Measurements from ENCODE around the gene FOXA1.

FOXA1 gene
- 0 reads per million in 2 donors for total RNA-seq

DNA sequence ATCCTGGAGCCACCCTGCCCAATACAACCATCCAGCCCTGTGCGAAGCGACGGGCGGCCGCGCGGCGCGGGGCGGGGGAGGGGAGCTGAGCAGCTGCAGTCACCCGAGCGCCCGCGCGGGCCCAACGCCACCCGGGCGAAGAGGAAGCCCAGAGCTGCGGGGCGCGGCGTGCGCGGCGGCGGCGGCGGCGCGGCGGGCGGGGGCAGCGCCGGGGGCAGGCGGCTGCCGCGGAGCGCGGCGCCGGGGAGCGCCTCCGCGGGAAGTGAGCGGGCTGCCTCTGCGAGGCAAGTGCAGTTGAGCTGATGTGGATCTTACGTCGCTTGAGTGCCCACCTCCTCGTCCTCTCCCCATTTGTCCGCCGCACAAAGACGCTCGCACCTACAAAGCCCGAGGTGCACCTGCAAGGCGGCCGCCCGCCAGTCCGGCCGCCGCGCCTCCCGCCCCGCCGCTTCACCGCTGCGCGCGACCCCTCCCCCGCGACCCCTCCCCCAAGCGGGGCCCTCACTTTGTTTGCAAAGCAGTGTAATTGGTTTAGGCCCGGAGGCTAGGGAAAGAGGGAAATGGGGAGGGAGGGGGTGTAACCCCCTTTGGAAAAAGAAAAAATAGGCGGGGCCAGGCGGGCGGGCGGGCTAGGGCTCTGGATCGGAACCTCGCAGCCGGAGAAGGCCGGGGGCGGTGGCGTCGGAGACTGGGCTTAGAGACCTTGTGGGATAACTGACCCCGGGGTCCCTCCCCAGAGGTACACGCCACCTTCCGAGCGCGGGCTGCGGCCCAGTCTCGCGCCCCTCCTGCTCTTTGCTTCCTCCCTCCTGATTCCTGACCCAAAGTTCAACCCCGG is at the start of gene FOXA1, which contains the start of gene TTC6:
FOXA1 (minus strand) TSS at position 279 of the 838 bp plus-strand sequence; CDS start at position 2, 277 bp downstream.
TTC6 (plus strand) TSS at position 659 of the 838 bp plus-strand sequence. CDS start 26,436 bp downstream, outside the sequence.
- no peak for DNase-seq

DNA sequence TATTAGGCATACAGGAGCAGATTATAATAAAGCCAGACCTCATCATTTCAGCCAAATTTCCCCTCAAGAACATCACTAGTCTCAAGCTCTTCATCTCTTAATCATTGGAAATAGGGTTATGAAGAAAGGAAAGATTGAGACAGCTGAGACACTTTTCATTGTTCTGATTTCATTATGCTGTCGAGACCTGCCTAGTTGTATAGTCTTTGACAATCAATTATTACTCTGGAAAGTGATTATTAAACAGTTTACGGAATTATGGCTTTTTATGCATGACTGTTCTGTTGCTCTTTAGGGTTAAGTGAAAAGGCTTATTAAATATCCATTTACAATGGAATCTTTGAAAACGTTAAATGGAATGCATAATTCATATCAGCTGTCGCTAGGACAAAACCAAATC is 48.7 kb upstream of the FOXA1 start:
- DNase-seq: no peak

DNA sequence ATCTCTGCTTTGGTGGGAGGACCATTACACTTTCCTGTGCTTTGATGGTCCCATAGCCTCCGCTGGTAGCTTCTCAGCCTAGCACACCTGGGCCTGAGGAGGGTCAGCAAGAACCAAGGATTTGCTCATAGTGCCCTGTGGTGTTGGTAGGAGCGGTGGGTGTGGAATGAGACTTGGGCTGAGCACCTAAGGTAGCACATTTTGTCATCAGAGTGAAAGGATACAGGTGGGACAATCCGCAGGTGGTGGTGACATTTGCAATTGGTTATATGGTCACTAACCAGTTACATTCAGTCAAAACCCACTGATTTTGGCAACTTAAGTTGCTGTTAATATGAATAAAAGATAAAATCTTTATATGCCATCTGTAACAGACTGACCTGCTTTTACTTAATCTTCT is 47.1 kb upstream of the FOXA1 start:
- DNase-seq: no peak

GRCh38 chr14:37641117-37641516 is 46.1 kb upstream of the FOXA1 start:
- no peak for DNase-seq

GRCh38 chr14:37638599-37638998 is 43.5 kb upstream of the FOXA1 start:
- DNase-seq: no peak

DNA sequence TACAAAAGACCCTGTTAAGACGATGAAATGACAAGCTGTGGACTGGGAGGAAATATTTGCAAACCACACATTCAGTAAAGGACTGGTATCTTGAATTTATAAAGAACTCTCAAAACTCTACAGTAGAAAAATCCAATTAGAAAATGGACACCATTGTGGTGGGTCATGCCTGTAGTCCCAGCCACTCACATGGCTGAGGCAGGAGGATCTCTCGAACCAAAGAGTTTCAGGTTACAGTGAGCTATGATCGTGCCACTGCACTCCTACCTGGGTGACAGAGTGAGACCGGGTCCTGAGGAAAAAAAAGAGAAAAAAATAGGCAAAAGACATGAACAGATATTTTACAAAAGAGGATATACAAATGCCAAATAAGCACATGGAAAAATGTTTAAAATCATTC is 42.3 kb upstream of the FOXA1 start:
- DNase-seq: no peak

DNA sequence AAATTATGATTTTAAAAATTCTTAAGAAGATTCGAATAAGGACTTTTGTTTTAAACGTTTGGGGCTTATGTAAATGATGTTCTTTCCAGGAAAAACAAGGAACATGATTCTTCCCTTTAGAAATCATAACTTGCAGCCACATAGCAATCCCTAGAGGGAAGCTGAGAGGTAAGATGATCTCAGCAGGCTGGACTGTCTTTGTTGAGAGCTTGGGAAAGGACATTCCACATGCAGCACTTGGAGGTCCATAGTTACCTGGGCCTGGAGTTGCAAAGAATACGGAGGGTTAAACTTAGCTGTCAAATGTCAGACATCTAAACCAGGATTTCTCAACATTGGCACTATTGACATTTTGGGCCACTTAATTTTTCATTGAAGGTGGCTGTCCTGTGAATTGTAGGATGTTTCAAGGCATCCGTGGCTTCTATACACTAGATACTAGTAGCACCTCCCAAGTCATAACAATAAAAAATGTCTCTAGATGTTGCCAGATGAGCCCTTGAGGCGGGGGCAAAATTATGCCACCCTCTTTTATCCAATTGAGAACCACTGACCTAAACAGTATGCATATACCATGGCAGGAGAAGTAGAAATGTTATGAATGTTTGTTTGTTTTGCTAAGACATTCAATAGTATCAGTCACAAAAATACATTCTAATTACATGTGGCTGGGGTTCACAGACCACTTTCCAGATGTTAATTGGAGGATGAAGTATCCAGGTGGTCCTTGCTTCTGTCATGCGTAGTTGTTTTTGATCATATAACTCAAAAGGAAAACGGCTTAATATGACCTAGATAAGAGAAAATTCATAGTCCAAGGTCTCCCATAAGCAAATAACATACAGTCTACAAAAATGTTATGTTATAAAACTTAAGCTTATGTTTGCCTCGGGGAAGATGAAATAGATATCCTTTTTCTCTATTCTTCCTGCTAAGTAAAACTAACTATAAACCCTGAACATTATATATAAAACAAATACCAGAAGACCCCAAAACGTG is 30.8 kb upstream of the FOXA1 start:
- DNase-seq: no peak

DNA sequence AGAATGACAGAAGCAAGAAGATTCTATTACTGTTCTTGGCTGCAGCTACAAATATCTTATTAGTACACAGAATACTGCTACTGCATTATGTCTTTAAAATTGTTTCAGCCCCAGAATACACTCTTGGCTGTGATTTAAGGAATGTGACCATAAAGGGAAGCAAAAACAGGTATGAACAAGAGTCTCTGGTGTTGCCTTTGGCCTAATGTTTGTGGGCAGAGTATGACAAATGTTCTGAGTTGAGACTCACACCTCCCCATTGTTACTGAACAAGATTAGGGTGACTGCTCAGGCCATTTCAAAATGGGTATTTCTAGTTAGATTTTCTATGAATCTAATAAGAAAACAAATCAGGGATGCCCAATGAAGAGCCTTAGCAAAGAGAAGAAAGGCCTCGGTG is 28.9 kb upstream of the FOXA1 start:
- no peak for DNase-seq

GRCh38 chr14:37623426-37623951 is 28.4 kb upstream of the FOXA1 start:
- no peak for DNase-seq

DNA sequence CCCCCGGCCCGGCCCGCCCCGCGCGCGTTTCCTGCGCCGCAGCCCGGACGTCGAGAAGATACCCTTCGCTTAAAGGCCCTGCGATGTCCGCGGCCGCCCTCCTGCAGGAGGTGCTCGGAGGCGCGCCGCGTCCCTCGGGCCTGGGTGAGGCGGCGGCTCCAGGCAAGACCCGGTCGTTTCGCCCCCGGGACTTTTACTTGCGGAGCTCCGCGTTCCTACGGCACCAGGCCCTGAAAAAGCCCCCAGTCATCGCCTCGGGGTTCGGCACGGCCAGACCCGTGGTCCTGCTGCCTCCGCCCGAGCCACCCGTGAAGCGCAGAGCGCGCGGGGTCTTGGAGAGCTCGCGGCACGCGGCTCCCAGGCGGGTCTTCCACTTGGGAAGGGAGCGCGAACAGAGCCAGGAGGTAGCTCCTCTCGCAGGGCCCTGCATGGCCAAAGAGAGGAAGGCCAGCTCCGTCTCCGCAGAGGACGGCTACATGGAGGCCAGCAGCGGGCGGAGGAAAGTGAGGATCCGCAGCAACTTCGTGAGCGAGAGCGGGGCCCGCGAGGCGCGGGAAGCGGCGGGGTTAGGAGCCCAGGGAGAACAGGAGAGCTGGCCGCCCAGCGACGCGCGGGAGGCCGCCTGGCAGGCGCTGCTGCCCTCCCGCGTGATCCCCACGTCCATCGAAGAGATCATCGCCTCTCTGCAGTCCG is 27.3 kb upstream of the FOXA1 start:
- no peak for DNase-seq

GRCh38 chr14:37620856-37621255 is 25.8 kb upstream of the FOXA1 start:
- DNase-seq: no peak

DNA sequence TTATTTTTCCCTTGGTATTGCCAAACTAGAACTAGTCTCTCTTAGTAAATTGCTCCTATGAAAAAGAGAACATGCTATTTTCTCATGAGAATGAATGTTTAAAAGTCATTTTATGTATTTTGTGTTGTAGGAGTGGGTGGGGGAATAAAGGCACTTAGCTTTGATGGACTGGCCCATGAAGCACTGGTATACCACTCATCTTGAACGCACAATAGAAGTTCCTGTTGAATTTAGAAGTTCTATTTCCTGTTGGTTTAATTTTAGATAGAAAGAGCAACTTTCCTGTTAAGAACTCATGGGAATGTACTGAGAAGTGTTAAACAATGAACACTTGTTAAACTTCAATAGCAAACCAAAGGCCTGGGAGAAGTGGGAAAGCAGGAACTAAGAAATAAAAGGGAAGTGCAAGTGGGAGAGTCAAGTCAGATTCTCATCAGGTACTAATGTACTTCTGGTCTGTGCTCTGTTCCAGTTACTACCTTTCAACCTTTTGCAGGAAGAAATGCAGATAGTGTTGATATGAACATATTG is 23.5 kb upstream of the FOXA1 start:
- no peak for DNase-seq

DNA sequence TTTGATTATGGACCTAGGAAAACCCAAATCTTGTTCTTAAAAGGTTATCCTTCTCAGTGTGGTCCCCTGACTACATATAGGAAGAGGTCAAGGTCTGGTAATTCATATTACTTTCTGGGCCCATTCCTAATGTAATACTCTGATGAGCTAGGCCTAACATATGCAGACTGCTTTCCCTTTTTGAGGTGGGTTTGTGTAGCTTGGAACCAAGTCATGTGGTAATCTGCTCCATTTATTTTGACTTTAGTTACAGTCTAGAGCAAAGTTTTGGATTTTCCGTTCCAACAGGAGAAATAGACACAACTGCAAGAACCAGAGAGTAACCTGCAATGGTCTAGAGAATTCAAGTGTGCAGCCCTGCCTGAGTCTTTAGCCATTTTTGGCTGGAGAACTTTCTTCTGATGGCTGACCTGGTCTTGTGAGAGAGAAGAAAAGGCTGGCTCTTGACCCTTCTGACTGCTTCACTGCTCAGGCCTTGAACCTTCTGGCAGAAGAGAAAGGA is 22.9 kb upstream of the FOXA1 start:
- DNase-seq: no peak

GRCh38 chr14:37616853-37617252 is 21.8 kb upstream of the FOXA1 start:
- DNase-seq: no peak

- no peak for DNase-seq
These were observed 20.7 kb upstream of the FOXA1 start for GRCh38 chr14:37615582-37616289.

GRCh38 chr14:37610945-37611523 is 16.0 kb upstream of the FOXA1 start:
- DNase-seq: no peak

GRCh38 chr14:37608649-37609048 is 13.6 kb upstream of the FOXA1 start:
- DNase-seq: no peak

GRCh38 chr14:37606678-37607077 is 11.6 kb upstream of the FOXA1 start:
- no peak for DNase-seq

DNA sequence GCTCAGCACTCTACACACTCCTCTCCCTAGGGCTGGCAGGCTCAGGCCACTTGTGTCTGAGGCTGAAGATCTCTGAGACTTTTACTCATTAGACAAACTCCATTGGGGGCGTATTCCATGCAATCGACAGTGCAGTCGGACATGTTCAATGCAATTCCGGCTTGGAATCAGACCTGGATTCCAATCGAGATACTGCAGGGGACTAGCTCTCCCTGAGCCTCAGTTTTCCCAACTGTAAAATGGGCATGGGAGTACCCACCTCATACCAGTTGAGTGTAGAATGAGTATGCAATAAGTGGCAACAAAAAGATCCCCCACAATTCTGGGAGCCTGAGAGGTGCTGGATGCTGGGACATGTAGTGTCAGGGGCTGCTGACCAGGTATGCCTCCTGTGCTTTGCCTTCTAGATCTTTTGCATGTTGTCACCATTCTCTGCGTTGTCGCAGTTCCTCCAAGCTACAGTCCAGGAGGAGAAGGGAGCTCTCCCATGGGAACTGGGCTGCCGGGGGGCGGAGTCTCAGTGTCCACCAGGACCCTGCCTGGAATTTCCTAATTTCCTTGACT is 8.7 kb upstream of the FOXA1 start:
- DNase-seq: no peak

DNA sequence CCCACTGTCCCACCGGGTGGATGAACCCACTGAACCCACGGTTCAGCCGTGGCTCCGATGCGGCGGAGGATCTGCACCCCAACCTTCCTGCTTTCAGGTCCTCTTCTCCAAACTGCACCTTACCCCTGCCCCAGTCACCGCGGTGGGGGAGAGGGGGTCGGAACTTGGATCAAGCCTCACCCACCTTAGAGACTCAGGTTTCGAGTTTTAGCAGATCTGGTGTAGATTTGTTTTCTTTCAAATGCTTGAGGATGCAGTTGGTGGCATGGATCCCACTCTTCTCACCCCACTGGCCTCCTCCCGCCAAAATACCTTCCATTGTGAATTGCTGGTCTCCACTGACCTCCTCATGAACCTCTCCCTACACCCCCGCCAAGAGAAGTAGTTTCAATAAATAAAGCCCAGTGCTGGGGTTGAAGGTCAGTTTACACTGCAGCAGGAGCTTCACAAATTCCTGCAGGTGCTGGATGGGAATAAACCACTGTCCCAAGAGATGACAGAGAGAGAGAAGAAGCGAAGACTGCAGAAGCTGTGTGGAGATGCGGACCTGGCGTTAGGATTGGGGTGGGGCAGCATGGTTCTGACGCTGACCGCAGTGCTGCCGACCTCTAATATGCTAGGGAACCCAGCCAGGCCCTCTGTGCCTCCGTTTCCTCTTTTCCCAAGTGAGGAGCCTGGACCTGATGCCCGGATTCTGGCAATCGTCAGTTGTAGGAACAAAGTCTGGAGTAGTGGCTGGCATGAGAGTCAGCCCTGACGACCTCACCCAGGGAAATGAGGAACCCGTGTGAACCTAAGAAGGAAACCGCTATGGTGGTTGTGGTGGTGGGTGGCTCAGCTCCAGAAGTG is 7.8 kb upstream of the FOXA1 start:
- no peak for DNase-seq
